Measurements from ENCODE around the gene FAM184B.
A peak's percentile ranks its signal among the peaks of the same experiment; 100 is the strongest.

The FAM184B gene

GRCh38 chr4:17766826-17767458 is 14.5 kb downstream of the FAM184B start:
- Histone ChIP-seq H3K4me3 (ENCODE audit: control insufficient read depth in 1 of 7, extremely low read depth in 1 of 7, insufficient read depth in 4 of 7, low read depth in 2 of 7, low read length in 6 of 7) (no peak overlapping the region), H3K9me3 (ENCODE audit: control extremely low read depth in 1 of 5, control insufficient read depth in 4 of 5, insufficient read depth in 2 of 5, low read depth in 1 of 5, low read length in 4 of 5) (peaks cover 0 to 5% (median 2%) of the 10 kb centered on the region in 5 experiments), H3K27ac (ENCODE audit: insufficient read depth in 1 of 2, low read depth in 1 of 2, low read length in 2 of 2, poor library complexity in 1 of 2, severe bottlenecking in 2 of 2) (no peak overlapping the region), H3K4me1 (ENCODE audit: control extremely low read depth in 1 of 4, control insufficient read depth in 4 of 4, insufficient read depth in 4 of 4, low read length in 3 of 4) (peaks cover 0 to 7% (median 6%) of the 10 kb centered on the region in 4 experiments), H3K36me3 (ENCODE audit: control insufficient read depth in 4 of 4, insufficient read depth in 4 of 4, low read length in 3 of 4) (no peaks in the 10 kb centered on the region), H3K27me3 (replicated peaks in 2 of 5; ENCODE audit: control insufficient read depth in 4 of 5, insufficient read depth in 5 of 5, low read length in 4 of 5) (no peaks in the 10 kb centered on the region)
- ChIA-PET CTCF (no interaction called here), POLR2A (no interaction called here)
- 94% methylated on average over 32 of the region's 33 CpGs for WGBS (ENCODE audit: insufficient coverage)
- DNase-seq, result no peak

GRCh38 chr4:17765514-17766286 is 15.7 kb downstream of the FAM184B start:
- H3K27me3 ChIP-seq (replicated peaks in 2 of 5; ENCODE audit: control insufficient read depth in 4 of 5, insufficient read depth in 5 of 5, low read length in 4 of 5), result no peaks in the 10 kb centered on the region
- peak overlapping the region in 3 of 7 experiments; percentile 29 to 59 (median 47) for H3K4me3 ChIP-seq (ENCODE audit: control insufficient read depth in 1 of 7, extremely low read depth in 1 of 7, insufficient read depth in 4 of 7, low read depth in 2 of 7, low read length in 6 of 7)
- H3K4me1 ChIP-seq (ENCODE audit: control extremely low read depth in 1 of 4, control insufficient read depth in 4 of 4, insufficient read depth in 4 of 4, low read length in 3 of 4), result peaks cover 0 to 7% (median 6%) of the 10 kb centered on the region in 4 experiments
- H3K27ac ChIP-seq (ENCODE audit: insufficient read depth in 1 of 2, low read depth in 1 of 2, low read length in 2 of 2, poor library complexity in 1 of 2, severe bottlenecking in 2 of 2), result no peak overlapping the region
- CTCF ChIA-PET, result interaction anchor here (1.6 kb wide), 1 partner anchor 10 kb away, joined by 4 read pairs; no protein-coding TSS in a partner anchor
- DNase-seq, result peak; percentile 19 to 82 (median 69)
- no peaks in the 10 kb centered on the region for H3K36me3 ChIP-seq (ENCODE audit: control insufficient read depth in 4 of 4, insufficient read depth in 4 of 4, low read length in 3 of 4)
- WGBS (ENCODE audit: insufficient coverage), result 58% methylated on average over 2 of the region's 11 CpGs
- POLR2A ChIA-PET, result interaction anchor here (0.6 kb wide), 1 partner anchor 17 kb away, joined by 4 read pairs; no protein-coding TSS in a partner anchor
- peaks cover 0 to 5% (median 2%) of the 10 kb centered on the region in 5 experiments for H3K9me3 ChIP-seq (ENCODE audit: control extremely low read depth in 1 of 5, control insufficient read depth in 4 of 5, insufficient read depth in 2 of 5, low read depth in 1 of 5, low read length in 4 of 5)

- no peak for DNase-seq
- no peak overlapping the region for H3K27ac ChIP-seq (ENCODE audit: insufficient read depth in 1 of 2, low read depth in 1 of 2, low read length in 2 of 2, poor library complexity in 1 of 2, severe bottlenecking in 2 of 2)
- H3K36me3 ChIP-seq (ENCODE audit: control insufficient read depth in 4 of 4, insufficient read depth in 4 of 4, low read length in 3 of 4), result no peaks in the 10 kb centered on the region
- no peaks in the 10 kb centered on the region for H3K27me3 ChIP-seq (replicated peaks in 2 of 5; ENCODE audit: control insufficient read depth in 4 of 5, insufficient read depth in 5 of 5, low read length in 4 of 5)
- peaks cover 0 to 7% (median 6%) of the 10 kb centered on the region in 4 experiments for H3K4me1 ChIP-seq (ENCODE audit: control extremely low read depth in 1 of 4, control insufficient read depth in 4 of 4, insufficient read depth in 4 of 4, low read length in 3 of 4)
- CTCF ChIA-PET, result interaction anchor here (1.2 kb wide), 1 partner anchor 127 kb away, joined by 3 read pairs; no protein-coding TSS in a partner anchor
- POLR2A ChIA-PET, result no interaction called here
- WGBS (ENCODE audit: insufficient coverage), result 89% methylated on average over 5 of the region's 5 CpGs
- no peak overlapping the region for H3K4me3 ChIP-seq (ENCODE audit: control insufficient read depth in 1 of 7, extremely low read depth in 1 of 7, insufficient read depth in 4 of 7, low read depth in 2 of 7, low read length in 6 of 7)
- peaks cover 0 to 5% (median 2%) of the 10 kb centered on the region in 5 experiments for H3K9me3 ChIP-seq (ENCODE audit: control extremely low read depth in 1 of 5, control insufficient read depth in 4 of 5, insufficient read depth in 2 of 5, low read depth in 1 of 5, low read length in 4 of 5)
Observed at GRCh38 chr4:17763931-17764330, 17.5 kb downstream of the FAM184B start.

- ChIA-PET CTCF (interaction anchor here (0.6 to 1.7 kb wide), 3 partner anchors 34 to 99 kb away, joined by 3 to 5 read pairs (median 3); no protein-coding TSS in a partner anchor), POLR2A (no interaction called here)
- no peak for DNase-seq
- Histone ChIP-seq H3K27ac (ENCODE audit: insufficient read depth in 1 of 2, low read depth in 1 of 2, low read length in 2 of 2, poor library complexity in 1 of 2, severe bottlenecking in 2 of 2) (no peak overlapping the region), H3K27me3 (replicated peaks in 2 of 5; ENCODE audit: control insufficient read depth in 4 of 5, insufficient read depth in 5 of 5, low read length in 4 of 5) (no peaks in the 10 kb centered on the region), H3K4me3 (ENCODE audit: control insufficient read depth in 1 of 7, extremely low read depth in 1 of 7, insufficient read depth in 4 of 7, low read depth in 2 of 7, low read length in 6 of 7) (no peak overlapping the region), H3K36me3 (ENCODE audit: control insufficient read depth in 4 of 4, insufficient read depth in 4 of 4, low read length in 3 of 4) (no peaks in the 10 kb centered on the region), H3K9me3 (ENCODE audit: control extremely low read depth in 1 of 5, control insufficient read depth in 4 of 5, insufficient read depth in 2 of 5, low read depth in 1 of 5, low read length in 4 of 5) (peaks cover 0 to 5% (median 2%) of the 10 kb centered on the region in 5 experiments), H3K4me1 (ENCODE audit: control extremely low read depth in 1 of 4, control insufficient read depth in 4 of 4, insufficient read depth in 4 of 4, low read length in 3 of 4) (peaks cover 0 to 7% (median 6%) of the 10 kb centered on the region in 4 experiments)
- 90% methylated on average over 3 of the region's 3 CpGs for WGBS (ENCODE audit: insufficient coverage)
Observed at GRCh38 chr4:17763416-17763815, 18.0 kb downstream of the FAM184B start.

GRCh38 chr4:17762726-17763125 is 18.7 kb downstream of the FAM184B start:
- Histone ChIP-seq H3K27me3 (replicated peaks in 2 of 5; ENCODE audit: control insufficient read depth in 4 of 5, insufficient read depth in 5 of 5, low read length in 4 of 5) (no peaks in the 10 kb centered on the region), H3K9me3 (ENCODE audit: control extremely low read depth in 1 of 5, control insufficient read depth in 4 of 5, insufficient read depth in 2 of 5, low read depth in 1 of 5, low read length in 4 of 5) (peaks cover 0 to 5% (median 2%) of the 10 kb centered on the region in 5 experiments), H3K27ac (ENCODE audit: insufficient read depth in 1 of 2, low read depth in 1 of 2, low read length in 2 of 2, poor library complexity in 1 of 2, severe bottlenecking in 2 of 2) (no peak overlapping the region), H3K4me3 (ENCODE audit: control insufficient read depth in 1 of 7, extremely low read depth in 1 of 7, insufficient read depth in 4 of 7, low read depth in 2 of 7, low read length in 6 of 7) (no peak overlapping the region), H3K4me1 (ENCODE audit: control extremely low read depth in 1 of 4, control insufficient read depth in 4 of 4, insufficient read depth in 4 of 4, low read length in 3 of 4) (peaks cover 0 to 7% (median 6%) of the 10 kb centered on the region in 4 experiments), H3K36me3 (ENCODE audit: control insufficient read depth in 4 of 4, insufficient read depth in 4 of 4, low read length in 3 of 4) (no peaks in the 10 kb centered on the region)
- ChIA-PET POLR2A (interaction anchor here (0.6 kb wide), 1 partner anchor 27 kb away, joined by 3 read pairs; no protein-coding TSS in a partner anchor), CTCF (interaction anchor here (0.9 to 1.7 kb wide), 4 partner anchors 35 to 99 kb away, joined by 3 to 5 read pairs (median 4); no protein-coding TSS in a partner anchor)
- peak; percentile 25 to 60 (median 55) for DNase-seq
- WGBS (ENCODE audit: insufficient coverage), result 75% methylated on average over 1 of the region's 1 CpG

GRCh38 chr4:17761062-17761461 is 20.4 kb downstream of the FAM184B start:
- Histone ChIP-seq H3K4me3 (ENCODE audit: control insufficient read depth in 1 of 7, extremely low read depth in 1 of 7, insufficient read depth in 4 of 7, low read depth in 2 of 7, low read length in 6 of 7) (no peak overlapping the region), H3K27me3 (replicated peaks in 2 of 5; ENCODE audit: control insufficient read depth in 4 of 5, insufficient read depth in 5 of 5, low read length in 4 of 5) (peaks cover 0 to 2% (median 0%) of the 10 kb centered on the region in 5 experiments), H3K9me3 (ENCODE audit: control extremely low read depth in 1 of 5, control insufficient read depth in 4 of 5, insufficient read depth in 2 of 5, low read depth in 1 of 5, low read length in 4 of 5) (no peaks in the 10 kb centered on the region), H3K36me3 (ENCODE audit: control insufficient read depth in 4 of 4, insufficient read depth in 4 of 4, low read length in 3 of 4) (no peaks in the 10 kb centered on the region), H3K27ac (ENCODE audit: insufficient read depth in 1 of 2, low read depth in 1 of 2, low read length in 2 of 2, poor library complexity in 1 of 2, severe bottlenecking in 2 of 2) (no peak overlapping the region), H3K4me1 (ENCODE audit: control extremely low read depth in 1 of 4, control insufficient read depth in 4 of 4, insufficient read depth in 4 of 4, low read length in 3 of 4) (peaks cover 0 to 7% (median 6%) of the 10 kb centered on the region in 4 experiments)
- POLR2A ChIA-PET, result no interaction called here
- CTCF ChIA-PET, result no interaction called here
- WGBS (ENCODE audit: insufficient coverage), result 100% methylated on average over 1 of the region's 1 CpG
- DNase-seq, result no peak
